ENCODE measurements around the gene NKAPL. TPM values are rescaled to one million over a fixed set of nuclear protein-coding genes. Genes with fewer than 3 reads are reported as not detected.
"Not testable (repeated sequence)": the region's sequence is repeated elsewhere in the genome, so short reads cannot be mapped to it uniquely, and the experiment has no call there.

NKAPL gene
- total and polyA plus RNA-seq, 4 experiments from 2014 or later, result 0.15 to 0.33 TPM; not detected in 2

DNA sequence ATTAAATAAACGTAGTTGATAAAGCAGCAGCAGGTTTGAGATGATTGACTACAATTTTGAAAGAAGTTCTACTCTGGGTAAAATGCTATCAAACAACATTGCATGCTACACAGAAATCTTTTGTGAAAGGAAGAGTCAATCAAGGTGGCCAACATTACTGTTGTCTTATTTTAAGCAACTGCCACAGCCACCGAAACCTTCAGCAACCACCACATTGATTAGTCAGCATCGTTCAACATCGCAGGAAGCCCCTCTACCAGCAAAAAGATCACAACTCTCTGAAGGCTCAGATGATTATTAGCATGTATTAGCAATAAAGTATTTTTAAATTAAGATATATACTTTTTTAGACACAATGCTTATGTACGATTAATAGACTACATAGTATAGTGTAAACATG lies 36.2 kb downstream of the NKAPL start:
- no peaks in the 10 kb centered on the region for H3K9me3 Mint-ChIP-seq
- peaks cover 0 to 3% of the 10 kb centered on the region in 2 donors for H3K27me3 Mint-ChIP-seq
- H3K4me3 Mint-ChIP-seq, result no peak overlapping the region
- no peaks in the 10 kb centered on the region for H3K36me3 ChIP-seq (ENCODE audit: insufficient read depth, low read length)
- H3K4me1 ChIP-seq (ENCODE audit: insufficient read depth, low read length), result no peaks in the 10 kb centered on the region
- no peak overlapping the region for H3K4me3 ChIP-seq (ENCODE audit: low read length in 2 of 2)
- H3K9me3 ChIP-seq (ENCODE audit: control insufficient read depth in 1 of 2, low read length in 2 of 2), result no peaks in the 10 kb centered on the region
- no peak for DNase-seq
- H3K27ac Mint-ChIP-seq, result no peak overlapping the region
- no peaks in the 10 kb centered on the region for H3K27me3 ChIP-seq (ENCODE audit: insufficient read depth, low read length)
- ChIA-PET CTCF (ENCODE audit: partially characterized antibody) (no interaction called here), POLR2A (ENCODE audit: partially characterized antibody) (no interaction called here)
- intact Hi-C loops (cut with micrococcal nuclease), result no loop called here
- H3K27ac ChIP-seq (ENCODE audit: low read depth, low read length), result no peak overlapping the region
- peaks cover 0 to 7% of the 10 kb centered on the region in 2 donors for H3K36me3 Mint-ChIP-seq
- H3K4me1 Mint-ChIP-seq, result no peaks in the 10 kb centered on the region

DNA sequence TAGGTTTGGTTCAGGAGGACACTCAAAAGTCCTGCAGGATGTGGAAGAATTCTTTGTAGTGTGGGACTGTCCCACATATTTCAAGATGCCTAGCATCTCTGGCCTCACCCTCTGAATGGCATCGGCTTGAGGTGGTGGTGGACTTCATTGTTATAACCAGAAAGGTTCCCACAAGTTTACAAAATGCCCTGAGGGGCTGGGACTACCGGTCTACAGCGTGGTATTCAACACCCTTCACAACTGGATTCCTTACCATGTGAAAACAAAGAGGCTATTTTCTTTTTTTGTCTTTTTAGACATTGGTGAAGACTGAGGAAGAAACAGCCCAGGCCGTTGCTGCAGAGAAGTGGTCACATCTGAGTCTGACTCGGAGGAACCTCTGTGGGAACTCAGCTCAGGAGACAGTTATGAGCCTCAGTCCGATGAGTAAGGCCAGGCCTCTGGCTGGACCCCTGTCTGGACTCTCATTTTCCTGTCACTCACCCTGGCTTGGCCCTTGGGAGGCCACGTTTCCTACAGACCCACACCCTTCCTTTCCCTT lies 37.5 kb downstream of the NKAPL start:
- Mint-ChIP-seq H3K36me3 (peaks cover 0 to 4% of the 10 kb centered on the region in 2 donors), H3K27me3 (peaks cover 0 to 3% of the 10 kb centered on the region in 2 donors), H3K27ac (no peak overlapping the region), H3K4me3 (no peak overlapping the region), H3K4me1 (no peaks in the 10 kb centered on the region), H3K9me3 (no peaks in the 10 kb centered on the region)
- intact Hi-C loops (cut with micrococcal nuclease), result no loop called here
- Histone ChIP-seq H3K4me1 (ENCODE audit: insufficient read depth, low read length) (no peaks in the 10 kb centered on the region), H3K9me3 (ENCODE audit: control insufficient read depth in 1 of 2, low read length in 2 of 2) (no peaks in the 10 kb centered on the region), H3K27me3 (ENCODE audit: insufficient read depth, low read length) (no peaks in the 10 kb centered on the region), H3K36me3 (ENCODE audit: insufficient read depth, low read length) (no peaks in the 10 kb centered on the region), H3K4me3 (ENCODE audit: low read length in 2 of 2) (no peak overlapping the region), H3K27ac (ENCODE audit: low read depth, low read length) (no peak overlapping the region)
- no peak for DNase-seq
- CTCF ChIA-PET (ENCODE audit: partially characterized antibody), result no interaction called here
- POLR2A ChIA-PET (ENCODE audit: partially characterized antibody), result no interaction called here

DNA sequence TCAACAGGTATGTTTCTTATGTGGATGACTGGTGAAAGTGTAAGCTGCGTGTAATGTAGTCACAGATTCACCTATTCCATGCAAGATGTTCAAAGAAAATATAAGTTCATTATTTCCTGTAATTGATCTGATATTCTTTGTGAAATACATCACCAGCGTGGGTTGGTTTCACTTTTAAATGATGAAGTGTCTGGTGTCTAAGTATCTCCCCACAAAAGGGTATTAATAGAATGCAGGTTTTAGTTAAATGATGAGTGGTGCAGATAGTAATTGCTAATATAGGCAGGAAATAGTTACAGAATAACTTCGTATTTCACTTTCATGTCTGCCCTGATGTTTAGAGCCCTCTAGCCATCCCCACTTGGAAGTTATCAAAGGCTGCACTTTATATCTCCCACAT lies 44.5 kb downstream of the NKAPL start:
- H3K4me3 ChIP-seq (ENCODE audit: low read length in 2 of 2), result peak overlapping the region in 1 of 2 donors; percentile 26
- POLR2A ChIA-PET (ENCODE audit: partially characterized antibody), result no interaction called here
- intact Hi-C loops (cut with micrococcal nuclease), result no loop called here

DNA sequence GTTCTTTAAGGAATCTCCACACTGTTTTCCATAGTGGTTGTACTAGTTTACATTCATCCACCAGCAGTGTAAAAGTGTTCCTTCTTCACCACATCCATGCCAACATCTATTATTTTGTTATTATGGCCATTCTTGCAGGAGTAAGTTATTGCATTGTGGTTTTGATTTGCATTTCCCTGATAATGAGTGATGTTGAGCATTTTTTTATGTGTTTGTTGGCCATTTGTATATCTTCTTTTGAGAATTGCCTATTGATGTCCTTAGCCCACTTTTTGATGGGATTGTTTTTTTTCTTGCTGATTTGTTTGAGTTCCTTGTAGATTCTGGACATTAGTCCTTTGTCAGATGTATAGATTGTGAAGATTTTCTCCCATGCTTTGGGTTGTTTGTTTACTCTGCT lies 47.3 kb downstream of the NKAPL start:
- H3K4me1 ChIP-seq (ENCODE audit: insufficient read depth, low read length), result peaks cover 15% of the 10 kb centered on the region
- H3K9me3 ChIP-seq (ENCODE audit: control insufficient read depth in 1 of 2, low read length in 2 of 2); DNase-seq; CTCF ChIA-PET (ENCODE audit: partially characterized antibody); H3K27ac Mint-ChIP-seq; POLR2A ChIA-PET (ENCODE audit: partially characterized antibody); H3K27me3 Mint-ChIP-seq; H3K9me3 Mint-ChIP-seq; H3K27me3 ChIP-seq (ENCODE audit: insufficient read depth, low read length); intact Hi-C loops (cut with micrococcal nuclease); H3K36me3 ChIP-seq (ENCODE audit: insufficient read depth, low read length); H3K4me3 Mint-ChIP-seq; H3K27ac ChIP-seq (ENCODE audit: low read depth, low read length); H3K4me3 ChIP-seq (ENCODE audit: low read length in 2 of 2); H3K36me3 Mint-ChIP-seq: not testable (repeated sequence)
- H3K4me1 Mint-ChIP-seq, result peaks cover 11 to 16% (median 14%) of the 10 kb centered on the region in 4 donors

More for the DNA sequence above, 44.5 kb downstream of the NKAPL start:
- Histone ChIP-seq H3K36me3 (ENCODE audit: insufficient read depth, low read length) (no peaks in the 10 kb centered on the region), H3K9me3 (ENCODE audit: control insufficient read depth in 1 of 2, low read length in 2 of 2) (no peaks in the 10 kb centered on the region), H3K27me3 (ENCODE audit: insufficient read depth, low read length) (no peaks in the 10 kb centered on the region), H3K27ac (ENCODE audit: low read depth, low read length) (no peak overlapping the region), H3K4me1 (ENCODE audit: insufficient read depth, low read length) (peaks cover 15% of the 10 kb centered on the region)
- no peak for DNase-seq
- Mint-ChIP-seq H3K4me3 (peak overlapping the region; percentile 6 to 68 (median 39)), H3K4me1 (peaks cover 11 to 16% (median 14%) of the 10 kb centered on the region in 4 donors), H3K36me3 (peaks cover 0 to 4% of the 10 kb centered on the region in 2 donors), H3K9me3 (peaks cover 0 to 3% (median 0%) of the 10 kb centered on the region in 8 donors), H3K27ac (peak overlapping the region in 4 of 7 donors; percentile 5 to 53 (median 20)), H3K27me3 (peaks cover 0 to 5% of the 10 kb centered on the region in 2 donors)
- CTCF ChIA-PET (ENCODE audit: partially characterized antibody), result no interaction called here

Other genes starting within 250 kb of the NKAPL start
- gene ZNF165, start 178.7 kb upstream of the NKAPL start, total RNA-seq, result 1 to 10 TPM in 1 of 2 experiments, under 1 TPM in 1; 0.75 to 1.4 TPM
- gene ZNF165, start 178.7 kb upstream of the NKAPL start, polyA plus RNA-seq, result under 1 TPM; 0.78 to 0.96 TPM
- gene ZSCAN16, start 134.7 kb upstream of the NKAPL start, total RNA-seq, result 10 to 100 TPM; 13.4 to 14.8 TPM
- gene ZSCAN16, start 134.7 kb upstream of the NKAPL start, polyA plus RNA-seq, result 10 to 100 TPM; 12.4 to 14.2 TPM
- gene ZKSCAN8, start 117.4 kb upstream of the NKAPL start, total RNA-seq, result 10 to 100 TPM; 40.8 to 43.3 TPM
- 1 to 10 TPM in 1 of 2 donors, not detected in 1; 1.8 TPM for gene ZKSCAN8, start 117.4 kb upstream of the NKAPL start, polyA plus RNA-seq
- 1 to 10 TPM; 3.4 to 4.4 TPM for gene ZSCAN9, start 34.0 kb upstream of the NKAPL start, total RNA-seq
- gene ZSCAN9, start 34.0 kb upstream of the NKAPL start, polyA plus RNA-seq, result 1 to 10 TPM; 1.2 to 3.5 TPM
- 10 to 100 TPM in 1 of 2 experiments, 1 to 10 TPM in 1; 9.9 to 11.1 TPM for gene ZKSCAN4, start 7.0 kb upstream of the NKAPL start, total RNA-seq
- gene ZKSCAN4, start 7.0 kb upstream of the NKAPL start, polyA plus RNA-seq, result 1 to 10 TPM; 2.4 to 5.2 TPM
- 10 to 100 TPM; 23.3 to 26.5 TPM for gene ZSCAN26, start 7.8 kb downstream of the NKAPL start, total RNA-seq
- gene ZSCAN26, start 7.8 kb downstream of the NKAPL start, polyA plus RNA-seq, result 10 to 100 TPM; 13.1 to 14.2 TPM
- 1 to 10 TPM; 1.1 to 1.4 TPM for gene PGBD1, start 22.3 kb downstream of the NKAPL start, total RNA-seq
- under 1 TPM; 0.08 to 0.31 TPM for gene PGBD1, start 22.3 kb downstream of the NKAPL start, polyA plus RNA-seq
- gene ZSCAN31, start 76.9 kb downstream of the NKAPL start, total RNA-seq, result under 1 TPM; 0.73 to 0.97 TPM
- gene ZSCAN31, start 76.9 kb downstream of the NKAPL start, polyA plus RNA-seq, result 1 to 10 TPM in 1 of 2 donors, under 1 TPM in 1; 0.86 to 1.2 TPM
- 10 to 100 TPM; 12.4 to 12.6 TPM for gene ZKSCAN3, start 90.7 kb downstream of the NKAPL start, total RNA-seq
- gene ZKSCAN3, start 90.7 kb downstream of the NKAPL start, polyA plus RNA-seq, result 1 to 10 TPM; 2.3 to 4.2 TPM
- 1 to 10 TPM; 8.0 to 8.3 TPM for gene ZSCAN12, start 140.4 kb downstream of the NKAPL start, total RNA-seq
- gene ZSCAN12, start 140.4 kb downstream of the NKAPL start, polyA plus RNA-seq, result 1 to 10 TPM in 1 of 2 donors, under 1 TPM in 1; 0.70 to 1.3 TPM
- 1 to 10 TPM; 1.1 to 1.7 TPM for gene ZSCAN23, start 184.2 kb downstream of the NKAPL start, total RNA-seq
- gene ZSCAN23, start 184.2 kb downstream of the NKAPL start, polyA plus RNA-seq, result not detected